SU-DHL-6 (cell line): ENCODE measurements around the gene SRXN1.

Source experiments
- EZH2phosphoT487 ChIP-seq: fragments of 200-600 bp; sonication (generic), shearing (Covaris generic); conservative IDR thresholded peaks from 2 replicates; pipeline ENCODE4 v1.6.1; 2018; ENCODE audit warnings: mild to moderate bottlenecking, antibody characterized with exemption, low read length, moderate library complexity, mixed read lengths
- TF ChIP-seq, protein P1 (sequence below): fragments of 200-600 bp; sonication (generic); IDR thresholded peaks from one replicate; pipeline ENCODE4 v1.5.1; 2017; ENCODE audit warnings: antibody characterized with exemption, mild to moderate bottlenecking, low read length, moderate library complexity; ENCODE audit not compliant: insufficient read depth, poor library complexity, severe bottlenecking

DNA sequence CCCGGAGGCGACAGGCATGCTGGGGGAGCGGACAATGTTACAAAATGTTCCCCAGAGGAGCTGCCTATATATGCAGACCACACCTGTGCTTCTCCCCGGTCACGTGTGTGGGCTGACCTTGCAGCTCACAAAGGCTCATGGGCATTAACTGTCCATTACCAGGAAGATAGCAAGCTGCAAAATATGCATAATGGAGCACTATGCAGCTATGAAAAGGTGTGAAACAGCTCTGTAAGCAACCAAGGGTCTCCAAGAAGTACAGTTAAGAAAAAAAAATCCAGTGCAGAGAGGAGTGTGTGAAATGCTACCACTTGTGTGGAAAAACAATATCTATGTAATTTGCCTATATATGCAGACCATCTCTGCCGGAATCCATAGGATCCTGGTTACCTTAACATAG, 52.3 kb downstream of the SRXN1 start:
- TF ChIP-seq, protein P1, sequence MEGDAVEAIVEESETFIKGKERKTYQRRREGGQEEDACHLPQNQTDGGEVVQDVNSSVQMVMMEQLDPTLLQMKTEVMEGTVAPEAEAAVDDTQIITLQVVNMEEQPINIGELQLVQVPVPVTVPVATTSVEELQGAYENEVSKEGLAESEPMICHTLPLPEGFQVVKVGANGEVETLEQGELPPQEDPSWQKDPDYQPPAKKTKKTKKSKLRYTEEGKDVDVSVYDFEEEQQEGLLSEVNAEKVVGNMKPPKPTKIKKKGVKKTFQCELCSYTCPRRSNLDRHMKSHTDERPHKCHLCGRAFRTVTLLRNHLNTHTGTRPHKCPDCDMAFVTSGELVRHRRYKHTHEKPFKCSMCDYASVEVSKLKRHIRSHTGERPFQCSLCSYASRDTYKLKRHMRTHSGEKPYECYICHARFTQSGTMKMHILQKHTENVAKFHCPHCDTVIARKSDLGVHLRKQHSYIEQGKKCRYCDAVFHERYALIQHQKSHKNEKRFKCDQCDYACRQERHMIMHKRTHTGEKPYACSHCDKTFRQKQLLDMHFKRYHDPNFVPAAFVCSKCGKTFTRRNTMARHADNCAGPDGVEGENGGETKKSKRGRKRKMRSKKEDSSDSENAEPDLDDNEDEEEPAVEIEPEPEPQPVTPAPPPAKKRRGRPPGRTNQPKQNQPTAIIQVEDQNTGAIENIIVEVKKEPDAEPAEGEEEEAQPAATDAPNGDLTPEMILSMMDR = no peak
- no peak for TF ChIP-seq EZH2phosphoT487
